AG09319 (cell line): ENCODE results near the gene TBC1D22A.

Experiments
- DNase-seq: peaks from one replicate; pipeline ENCODE4 v3.0.0-alpha.2; 2010; ENCODE audit warnings: low read depth; ENCODE audit errors: extremely low read depth
- TF ChIP-seq, protein P1 (sequence below): IDR thresholded peaks from 2 replicates; pipeline ENCODE4 v1.5.1; 2011; ENCODE audit warnings: low read depth, mild to moderate bottlenecking, inconsistent platforms, low read length, moderate library complexity

TBC1D22A gene

GRCh38 chr22:46769706-46770105 is 7.3 kb downstream of the TBC1D22A start:
- DNase-seq, result no peak
- TF ChIP-seq, protein P1, sequence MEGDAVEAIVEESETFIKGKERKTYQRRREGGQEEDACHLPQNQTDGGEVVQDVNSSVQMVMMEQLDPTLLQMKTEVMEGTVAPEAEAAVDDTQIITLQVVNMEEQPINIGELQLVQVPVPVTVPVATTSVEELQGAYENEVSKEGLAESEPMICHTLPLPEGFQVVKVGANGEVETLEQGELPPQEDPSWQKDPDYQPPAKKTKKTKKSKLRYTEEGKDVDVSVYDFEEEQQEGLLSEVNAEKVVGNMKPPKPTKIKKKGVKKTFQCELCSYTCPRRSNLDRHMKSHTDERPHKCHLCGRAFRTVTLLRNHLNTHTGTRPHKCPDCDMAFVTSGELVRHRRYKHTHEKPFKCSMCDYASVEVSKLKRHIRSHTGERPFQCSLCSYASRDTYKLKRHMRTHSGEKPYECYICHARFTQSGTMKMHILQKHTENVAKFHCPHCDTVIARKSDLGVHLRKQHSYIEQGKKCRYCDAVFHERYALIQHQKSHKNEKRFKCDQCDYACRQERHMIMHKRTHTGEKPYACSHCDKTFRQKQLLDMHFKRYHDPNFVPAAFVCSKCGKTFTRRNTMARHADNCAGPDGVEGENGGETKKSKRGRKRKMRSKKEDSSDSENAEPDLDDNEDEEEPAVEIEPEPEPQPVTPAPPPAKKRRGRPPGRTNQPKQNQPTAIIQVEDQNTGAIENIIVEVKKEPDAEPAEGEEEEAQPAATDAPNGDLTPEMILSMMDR, result no peak

DNA sequence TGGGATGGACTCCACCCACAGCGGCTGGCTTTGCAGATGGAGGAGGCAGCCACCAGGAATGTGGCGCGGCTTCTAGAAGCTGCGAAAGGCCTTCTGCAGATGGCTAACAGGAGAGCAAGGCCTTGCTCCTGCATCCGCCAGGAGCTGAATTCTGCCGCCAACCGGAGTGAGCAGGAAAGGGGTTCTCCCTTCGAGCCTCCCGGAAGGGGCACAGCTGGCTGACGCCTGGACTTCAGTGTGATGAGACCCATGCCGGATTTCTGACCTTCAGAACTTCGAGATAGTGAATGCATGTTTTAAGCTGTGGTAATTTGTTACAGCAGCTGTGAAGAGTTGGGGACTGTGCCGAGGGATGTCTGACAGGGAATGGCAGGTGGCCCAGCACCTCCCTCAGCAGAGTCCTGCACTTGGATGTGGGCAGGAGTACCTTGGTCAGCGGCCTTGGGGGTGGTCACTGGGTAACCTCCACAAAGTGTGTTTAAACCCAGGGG is 7.7 kb downstream of the TBC1D22A start:
- TF ChIP-seq, protein P1, result no peak
- no peak for DNase-seq

DNA sequence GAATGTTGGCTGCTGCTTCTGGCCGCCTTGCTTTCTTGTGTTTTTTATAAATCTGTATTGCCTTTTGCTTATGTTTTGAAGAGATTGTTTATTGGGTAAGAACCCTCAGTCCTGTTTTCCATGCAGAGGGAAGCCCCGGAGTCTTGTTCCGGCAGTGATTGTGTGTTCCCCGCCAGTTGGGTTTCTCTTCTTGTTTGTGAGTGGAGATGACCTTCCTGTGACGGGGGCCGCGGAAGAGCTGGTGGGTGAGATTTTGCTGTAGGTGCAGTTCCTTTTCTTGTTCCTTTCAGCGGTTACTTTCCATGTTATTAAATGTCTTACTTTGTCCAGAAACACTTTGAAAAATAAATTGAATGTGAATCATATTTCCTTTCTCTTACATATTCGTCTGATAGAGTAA is 8.3 kb downstream of the TBC1D22A start:
- no peak for DNase-seq
- TF ChIP-seq, protein P1, result no peak

DNA sequence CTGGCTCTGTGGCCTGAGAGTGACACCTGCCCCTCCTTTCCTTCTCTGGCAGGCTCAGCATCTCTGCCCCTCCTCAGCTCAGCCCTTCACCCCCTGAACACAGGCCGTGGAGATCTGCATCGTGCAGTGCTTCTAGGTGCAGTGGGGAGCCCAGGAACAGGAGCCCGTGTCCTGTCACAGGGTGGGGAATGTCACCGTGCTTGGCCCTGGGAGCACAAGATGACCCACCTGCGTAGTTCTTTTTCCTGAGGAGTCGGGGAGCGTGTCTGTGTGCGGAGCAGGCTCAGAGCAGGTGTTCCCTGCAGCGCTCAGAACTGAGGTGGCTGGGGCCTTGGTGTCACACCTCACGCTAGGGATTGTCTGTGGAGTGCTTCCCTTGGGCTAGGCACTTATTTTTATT is 10.6 kb downstream of the TBC1D22A start:
- TF ChIP-seq, protein P1, result no peak

DNA sequence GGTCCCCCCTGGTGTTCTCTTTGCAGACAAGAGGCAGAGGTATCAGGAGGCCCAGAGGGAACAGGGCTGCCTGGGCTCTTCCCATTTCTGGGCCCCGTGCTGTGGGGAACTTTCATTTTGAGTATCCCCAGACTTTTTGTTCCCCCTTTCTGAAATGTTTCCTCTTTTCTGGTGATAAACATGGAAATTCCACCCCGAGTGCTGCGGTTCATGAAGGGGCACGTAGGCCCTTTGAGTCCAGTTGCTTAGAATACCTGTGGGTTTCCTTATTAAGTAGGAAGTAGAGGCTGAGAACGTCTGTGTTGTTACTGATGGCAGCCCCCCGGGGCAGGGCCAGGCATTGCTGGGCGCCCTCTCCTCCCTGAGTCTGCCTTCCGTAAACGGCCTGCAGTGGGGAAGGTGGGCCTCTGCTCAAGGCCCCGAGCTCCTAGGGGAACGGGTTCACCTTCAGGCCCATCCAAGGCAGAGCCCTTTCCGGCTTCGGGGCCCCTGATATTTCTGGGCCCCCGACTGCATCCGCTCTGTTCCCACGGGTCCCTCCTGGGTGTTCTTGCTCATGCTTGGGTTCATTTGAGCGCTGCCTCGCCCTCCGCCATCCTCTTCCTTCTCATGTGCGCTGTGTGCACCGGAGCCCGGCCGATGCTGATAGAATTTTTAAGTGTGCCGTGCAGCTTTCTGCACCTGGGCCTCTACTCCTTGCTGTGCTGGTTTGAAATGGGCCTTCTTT is 12.0 kb downstream of the TBC1D22A start:
- TF ChIP-seq, protein P1, result no peak
- no peak for DNase-seq

More for the DNA sequence above, 10.6 kb downstream of the TBC1D22A start:
- DNase-seq, result no peak

- DNase-seq, result no peak
- TF ChIP-seq, protein P1, result no peak
These were observed 12.8 kb downstream of the TBC1D22A start for GRCh38 chr22:46774980-46775849.
